B cell (primary cell): ENCODE measurements around the gene C3orf18.

Source experiments
- CTCF ChIP-seq: fragments of 200-600 bp; IDR thresholded peaks from one replicate; pipeline ENCODE4 v1.8.0; 2022; ENCODE audit warnings: antibody characterized with exemption, mild to moderate bottlenecking
- EZH2 ChIP-seq: IDR thresholded peaks from 2 replicates; pipeline ENCODE4 v1.6.1; 2012; ENCODE audit warnings: borderline replicate concordance, low read depth, mild to moderate bottlenecking, moderate library complexity, low read length; ENCODE audit not compliant: insufficient read depth, poor library complexity, severe bottlenecking

DNA sequence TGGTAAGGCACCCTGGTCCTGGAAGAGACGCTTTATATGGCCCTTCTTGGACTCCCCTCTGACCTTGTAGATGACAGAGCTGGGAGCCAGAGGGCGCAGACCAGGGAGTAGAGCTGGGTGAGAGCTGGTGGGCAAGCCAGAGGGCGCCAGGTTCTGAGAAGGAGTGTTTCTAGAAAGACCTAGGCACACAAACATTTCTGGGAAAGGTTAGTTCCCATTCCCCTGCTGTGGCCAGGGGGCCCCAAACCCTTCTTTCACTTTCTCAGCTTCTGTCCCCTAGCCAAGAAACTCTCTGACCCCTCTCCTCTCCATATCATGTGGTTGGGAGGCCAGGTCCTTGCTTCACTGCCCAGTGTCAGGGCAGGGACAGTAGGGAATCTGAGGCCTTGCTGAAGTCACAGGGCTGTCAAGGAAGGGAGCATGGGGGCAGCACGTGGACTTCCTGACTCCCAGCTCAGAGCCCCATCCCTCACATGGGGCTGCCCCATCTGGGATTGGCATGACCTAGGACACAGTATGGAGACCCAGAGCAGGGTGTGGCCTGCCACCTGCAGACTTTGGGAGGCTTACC lies 5.3 kb upstream of the C3orf18 start:
- TF ChIP-seq CTCF (no peak), EZH2 (no peak)
